NCI-H2227 (cell line): ENCODE measurements around the gene REELD1.

Source experiments
- DNase-seq: peaks from one replicate; lab custom pipeline; 2025; ENCODE audit not compliant: unreplicated experiment; lab: John Stamatoyannopoulos, UW

REELD1 gene

GRCh38 chr4:146265950-146266490 lies 51.7 kb downstream of the REELD1 start:
- DNase-seq: no peak

- no peak for DNase-seq
Observed at GRCh38 chr4:146267826-146268225, 53.5 kb downstream of the REELD1 start.

- no peak for DNase-seq
Observed at GRCh38 chr4:146269228-146269653, 54.9 kb downstream of the REELD1 start.

- DNase-seq: no peak
Observed at GRCh38 chr4:146271466-146271865, 57.1 kb downstream of the REELD1 start.

GRCh38 chr4:146273204-146273901 lies 59.0 kb downstream of the REELD1 start:
- no peak for DNase-seq

- DNase-seq: no peak
Observed at GRCh38 chr4:146274774-146275173, 60.4 kb downstream of the REELD1 start.

GRCh38 chr4:146275370-146275769 lies 61.0 kb downstream of the REELD1 start:
- no peak for DNase-seq

GRCh38 chr4:146278986-146279385 lies 64.6 kb downstream of the REELD1 start:
- DNase-seq: no peak
